T-helper 2 cell treated with Interferon-gamma antibody and Interleukin-4, amounts not matched to agents 5 μg/mL and 100 μg/mL, for 36 hours (primary cell): ENCODE measurements around the gene KYNU.

Source experiments
- DNase-seq: peaks from one replicate; pipeline ENCODE4 v3.0.0; 2021; ENCODE audit warnings: low spot score
- H3K27ac Mint-ChIP-seq: one replicate; pipeline ENCODE4 v1.8.0; 2021; ENCODE audit warnings: mild to moderate bottlenecking, mixed read lengths
- H3K27me3 Mint-ChIP-seq: one replicate; pipeline ENCODE4 v1.8.0; 2021; ENCODE audit warnings: low read depth, mixed read lengths
- H3K36me3 Mint-ChIP-seq: one replicate; pipeline ENCODE4 v1.8.0; 2021; ENCODE audit warnings: low read depth, mixed read lengths
- H3K4me1 Mint-ChIP-seq: one replicate; pipeline ENCODE4 v1.8.0; 2021; ENCODE audit warnings: low read depth, mixed read lengths
- H3K4me3 Mint-ChIP-seq: one replicate; pipeline ENCODE4 v1.8.0; 2022; ENCODE audit warnings: mild to moderate bottlenecking, moderate library complexity, mixed read lengths
- H3K9me3 Mint-ChIP-seq: one replicate; pipeline ENCODE4 v1.8.0; 2021; ENCODE audit warnings: mixed read lengths

KYNU gene

GRCh38 chr2:142877216-142877838 lies at the start of gene KYNU:
TSS of gene KYNU (plus strand) at chr2:142877664. CDS start at chr2:142885368, 7,704 bp downstream.
- no peak for DNase-seq
- no peak within 1 kb of the TSS for H3K4me3 Mint-ChIP-seq
- no peak within 1 kb of the TSS for H3K27ac Mint-ChIP-seq

GRCh38 chr2:142834021-142834420 lies 43.4 kb upstream of the KYNU start:
- Mint-ChIP-seq H3K27ac (no peak overlapping the region), H3K4me3 (no peak overlapping the region), H3K27me3 (no peaks in the 10 kb centered on the region), H3K9me3 (no peaks in the 10 kb centered on the region), H3K4me1 (no peaks in the 10 kb centered on the region), H3K36me3 (no peaks in the 10 kb centered on the region)
- DNase-seq = no peak

More at GRCh38 chr2:142877216-142877838, at the start of gene KYNU:
- H3K36me3 Mint-ChIP-seq = no peaks in the 10 kb centered on the region
- H3K27me3 Mint-ChIP-seq = no peaks in the 10 kb centered on the region
- H3K9me3 Mint-ChIP-seq = no peaks in the 10 kb centered on the region
- no peaks in the 10 kb centered on the region for H3K4me1 Mint-ChIP-seq

- Mint-ChIP-seq H3K27me3 (no peaks in the 10 kb centered on the region), H3K36me3 (no peaks in the 10 kb centered on the region), H3K27ac (no peak overlapping the region), H3K4me3 (no peak overlapping the region), H3K4me1 (no peaks in the 10 kb centered on the region), H3K9me3 (no peaks in the 10 kb centered on the region)
- no peak for DNase-seq
Observed at GRCh38 chr2:142840436-142840835, 37.0 kb upstream of the KYNU start.

- H3K27me3 Mint-ChIP-seq = no peaks in the 10 kb centered on the region
- H3K4me1 Mint-ChIP-seq = no peaks in the 10 kb centered on the region
- no peak overlapping the region for H3K4me3 Mint-ChIP-seq
- no peak for DNase-seq
- H3K27ac Mint-ChIP-seq = no peak overlapping the region
- H3K36me3 Mint-ChIP-seq = no peaks in the 10 kb centered on the region
- no peaks in the 10 kb centered on the region for H3K9me3 Mint-ChIP-seq
Observed at GRCh38 chr2:142841788-142842187, 35.7 kb upstream of the KYNU start.

GRCh38 chr2:142842369-142842768 lies 35.1 kb upstream of the KYNU start:
- Mint-ChIP-seq H3K4me3 (no peak overlapping the region), H3K27ac (no peak overlapping the region), H3K4me1 (no peaks in the 10 kb centered on the region), H3K9me3 (no peaks in the 10 kb centered on the region), H3K36me3 (no peaks in the 10 kb centered on the region), H3K27me3 (no peaks in the 10 kb centered on the region)
- DNase-seq = no peak

- no peak for DNase-seq
- no peaks in the 10 kb centered on the region for H3K27me3 Mint-ChIP-seq
- H3K9me3 Mint-ChIP-seq = no peaks in the 10 kb centered on the region
- H3K4me1 Mint-ChIP-seq = no peaks in the 10 kb centered on the region
- no peak overlapping the region for H3K4me3 Mint-ChIP-seq
- no peaks in the 10 kb centered on the region for H3K36me3 Mint-ChIP-seq
- no peak overlapping the region for H3K27ac Mint-ChIP-seq
Observed at GRCh38 chr2:142843731-142844130, 33.7 kb upstream of the KYNU start.

GRCh38 chr2:142848023-142848606 lies 29.3 kb upstream of the KYNU start:
- Mint-ChIP-seq H3K4me3 (no peak overlapping the region), H3K4me1 (no peaks in the 10 kb centered on the region), H3K36me3 (no peaks in the 10 kb centered on the region), H3K27ac (no peak overlapping the region), H3K27me3 (no peaks in the 10 kb centered on the region), H3K9me3 (no peaks in the 10 kb centered on the region)
- no peak for DNase-seq

- DNase-seq = no peak
- Mint-ChIP-seq H3K4me1 (no peaks in the 10 kb centered on the region), H3K4me3 (no peak overlapping the region), H3K9me3 (no peaks in the 10 kb centered on the region), H3K36me3 (no peaks in the 10 kb centered on the region), H3K27ac (no peak overlapping the region), H3K27me3 (no peaks in the 10 kb centered on the region)
Observed at GRCh38 chr2:142849820-142850219, 27.6 kb upstream of the KYNU start.

- no peak overlapping the region for H3K27ac Mint-ChIP-seq
- H3K4me1 Mint-ChIP-seq = no peaks in the 10 kb centered on the region
Observed at GRCh38 chr2:142853912-142854311, 23.6 kb upstream of the KYNU start.

GRCh38 chr2:142857256-142858164 lies 20.0 kb upstream of the KYNU start:
- no peaks in the 10 kb centered on the region for H3K4me1 Mint-ChIP-seq
- H3K36me3 Mint-ChIP-seq = no peaks in the 10 kb centered on the region
- H3K4me3 Mint-ChIP-seq = no peak overlapping the region
- H3K27ac Mint-ChIP-seq = no peak overlapping the region
- H3K9me3 Mint-ChIP-seq = no peaks in the 10 kb centered on the region
- no peak for DNase-seq
- H3K27me3 Mint-ChIP-seq = no peaks in the 10 kb centered on the region

More at GRCh38 chr2:142853912-142854311, 23.6 kb upstream of the KYNU start:
- no peak for DNase-seq
- Mint-ChIP-seq H3K9me3 (no peaks in the 10 kb centered on the region), H3K36me3 (no peaks in the 10 kb centered on the region), H3K27me3 (no peaks in the 10 kb centered on the region), H3K4me3 (no peak overlapping the region)

GRCh38 chr2:142858961-142859360 lies 18.5 kb upstream of the KYNU start:
- DNase-seq = no peak
- H3K4me3 Mint-ChIP-seq = no peak overlapping the region
- H3K27me3 Mint-ChIP-seq = no peaks in the 10 kb centered on the region
- no peaks in the 10 kb centered on the region for H3K9me3 Mint-ChIP-seq
- no peak overlapping the region for H3K27ac Mint-ChIP-seq
- no peaks in the 10 kb centered on the region for H3K36me3 Mint-ChIP-seq
- no peaks in the 10 kb centered on the region for H3K4me1 Mint-ChIP-seq

GRCh38 chr2:142862299-142862698 lies 15.2 kb upstream of the KYNU start:
- no peak overlapping the region for H3K4me3 Mint-ChIP-seq
- no peaks in the 10 kb centered on the region for H3K36me3 Mint-ChIP-seq
- no peaks in the 10 kb centered on the region for H3K9me3 Mint-ChIP-seq
- DNase-seq = no peak
- peaks cover 1% of the 10 kb centered on the region for H3K27me3 Mint-ChIP-seq
- no peak overlapping the region for H3K27ac Mint-ChIP-seq
- no peaks in the 10 kb centered on the region for H3K4me1 Mint-ChIP-seq

GRCh38 chr2:142862847-142863246 lies 14.6 kb upstream of the KYNU start:
- Mint-ChIP-seq H3K36me3 (no peaks in the 10 kb centered on the region), H3K9me3 (no peaks in the 10 kb centered on the region), H3K4me1 (no peaks in the 10 kb centered on the region), H3K4me3 (no peak overlapping the region), H3K27me3 (peaks cover 1% of the 10 kb centered on the region), H3K27ac (no peak overlapping the region)
- DNase-seq = no peak

- no peak overlapping the region for H3K27ac Mint-ChIP-seq
- no peaks in the 10 kb centered on the region for H3K4me1 Mint-ChIP-seq
- no peaks in the 10 kb centered on the region for H3K9me3 Mint-ChIP-seq
- H3K27me3 Mint-ChIP-seq = peaks cover 2% of the 10 kb centered on the region
- H3K4me3 Mint-ChIP-seq = no peak overlapping the region
- H3K36me3 Mint-ChIP-seq = no peaks in the 10 kb centered on the region
- DNase-seq = no peak
Observed at GRCh38 chr2:142863485-142863961, 13.9 kb upstream of the KYNU start.
